ENCODE measurements around the gene IPO7. TPM values are rescaled to one million over a fixed set of nuclear protein-coding genes. Genes with fewer than 3 reads are reported as not detected.

IPO7 gene
- total and polyA plus RNA-seq, 2 of the 13 experiments (the other 11 are each of a cell fraction or from before 2014, with no cell fraction given) = 59.4 to 98.4 TPM

DNA sequence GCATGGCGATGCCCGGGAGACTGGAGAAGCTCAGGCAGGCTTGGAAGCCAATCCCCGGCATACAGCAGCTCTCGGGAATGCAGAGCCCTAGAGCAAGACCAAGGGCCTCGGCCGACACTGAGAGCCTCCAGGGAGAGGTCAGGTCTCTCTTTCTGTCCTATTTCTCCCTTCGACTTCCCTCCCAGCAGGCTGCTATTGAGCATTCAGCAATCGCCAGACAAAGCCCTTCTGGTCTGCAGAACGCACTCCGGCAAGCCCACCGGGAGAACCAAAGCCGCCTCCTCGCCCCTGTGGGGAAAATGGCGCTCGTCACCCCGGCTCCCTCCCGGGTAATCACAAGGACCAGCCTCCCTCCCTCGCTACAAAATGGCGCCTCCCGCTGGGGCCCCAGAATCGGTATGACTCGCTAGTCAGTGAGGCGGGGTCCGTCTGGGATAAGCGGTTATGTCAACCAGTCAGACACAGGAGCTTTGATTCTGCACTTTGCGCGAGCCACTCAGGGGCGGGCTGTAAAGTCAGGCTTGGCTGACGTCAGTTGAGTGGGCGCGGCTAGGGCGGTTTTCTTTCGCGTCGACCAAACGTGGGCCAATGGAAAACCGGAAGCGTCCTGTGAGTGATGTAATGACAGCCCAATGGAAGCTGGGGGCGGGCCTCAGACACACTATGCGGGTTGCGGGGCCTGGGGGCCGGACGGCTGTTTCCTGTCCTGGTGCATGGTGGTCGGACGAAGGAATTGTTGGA lies 76.0 kb downstream of the IPO7 start, which contains the start of gene ZNF143 (continued):
- TF ChIP-seq ZNF414 (CRISPR knock-in tag; IDR thresholded peaks at IDR 0.05) = no peak; the same call in 1 of the 2 replicates
- no peak for TF ChIP-seq ZNF619 (CRISPR knock-in tag; IDR thresholded peaks at IDR 0.05)
- no peak for TF ChIP-seq SOX5 (CRISPR knock-in tag; IDR thresholded peaks at IDR 0.05; ENCODE audit: borderline replicate concordance)
- peak; percentile 72 for TF ChIP-seq ELF1 (CRISPR knock-in tag; IDR thresholded peaks at IDR 0.05)
- TF ChIP-seq, protein P1, sequence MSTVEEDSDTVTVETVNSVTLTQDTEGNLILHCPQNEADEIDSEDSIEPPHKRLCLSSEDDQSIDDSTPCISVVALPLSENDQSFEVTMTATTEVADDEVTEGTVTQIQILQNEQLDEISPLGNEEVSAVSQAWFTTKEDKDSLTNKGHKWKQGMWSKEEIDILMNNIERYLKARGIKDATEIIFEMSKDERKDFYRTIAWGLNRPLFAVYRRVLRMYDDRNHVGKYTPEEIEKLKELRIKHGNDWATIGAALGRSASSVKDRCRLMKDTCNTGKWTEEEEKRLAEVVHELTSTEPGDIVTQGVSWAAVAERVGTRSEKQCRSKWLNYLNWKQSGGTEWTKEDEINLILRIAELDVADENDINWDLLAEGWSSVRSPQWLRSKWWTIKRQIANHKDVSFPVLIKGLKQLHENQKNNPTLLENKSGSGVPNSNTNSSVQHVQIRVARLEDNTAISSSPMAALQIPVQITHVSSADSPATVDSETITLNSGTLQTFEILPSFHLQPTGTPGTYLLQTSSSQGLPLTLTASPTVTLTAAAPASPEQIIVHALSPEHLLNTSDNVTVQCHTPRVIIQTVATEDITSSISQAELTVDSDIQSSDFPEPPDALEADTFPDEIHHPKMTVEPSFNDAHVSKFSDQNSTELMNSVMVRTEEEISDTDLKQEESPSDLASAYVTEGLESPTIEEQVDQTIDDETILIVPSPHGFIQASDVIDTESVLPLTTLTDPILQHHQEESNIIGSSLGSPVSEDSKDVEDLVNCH (CRISPR knock-in tag; IDR thresholded peaks at IDR 0.05) = no peak
- no peak for TF ChIP-seq BHLHE40 (IDR thresholded peaks at IDR 0.05; ENCODE audit: low read length)
- peak; percentile 84; the same call in 1 of the 2 replicates for TF ChIP-seq NCOR1 (IDR thresholded peaks at IDR 0.05; ENCODE audit: borderline replicate concordance, low read length)
- TF ChIP-seq ZNF256 (CRISPR knock-in tag; conservative IDR thresholded peaks at IDR 0.05) = peak; percentile 44; the same call in 1 of the 2 replicates
- TF ChIP-seq ZNF597 (CRISPR knock-in tag; IDR thresholded peaks at IDR 0.05) = no peak
- TF ChIP-seq, protein P2, sequence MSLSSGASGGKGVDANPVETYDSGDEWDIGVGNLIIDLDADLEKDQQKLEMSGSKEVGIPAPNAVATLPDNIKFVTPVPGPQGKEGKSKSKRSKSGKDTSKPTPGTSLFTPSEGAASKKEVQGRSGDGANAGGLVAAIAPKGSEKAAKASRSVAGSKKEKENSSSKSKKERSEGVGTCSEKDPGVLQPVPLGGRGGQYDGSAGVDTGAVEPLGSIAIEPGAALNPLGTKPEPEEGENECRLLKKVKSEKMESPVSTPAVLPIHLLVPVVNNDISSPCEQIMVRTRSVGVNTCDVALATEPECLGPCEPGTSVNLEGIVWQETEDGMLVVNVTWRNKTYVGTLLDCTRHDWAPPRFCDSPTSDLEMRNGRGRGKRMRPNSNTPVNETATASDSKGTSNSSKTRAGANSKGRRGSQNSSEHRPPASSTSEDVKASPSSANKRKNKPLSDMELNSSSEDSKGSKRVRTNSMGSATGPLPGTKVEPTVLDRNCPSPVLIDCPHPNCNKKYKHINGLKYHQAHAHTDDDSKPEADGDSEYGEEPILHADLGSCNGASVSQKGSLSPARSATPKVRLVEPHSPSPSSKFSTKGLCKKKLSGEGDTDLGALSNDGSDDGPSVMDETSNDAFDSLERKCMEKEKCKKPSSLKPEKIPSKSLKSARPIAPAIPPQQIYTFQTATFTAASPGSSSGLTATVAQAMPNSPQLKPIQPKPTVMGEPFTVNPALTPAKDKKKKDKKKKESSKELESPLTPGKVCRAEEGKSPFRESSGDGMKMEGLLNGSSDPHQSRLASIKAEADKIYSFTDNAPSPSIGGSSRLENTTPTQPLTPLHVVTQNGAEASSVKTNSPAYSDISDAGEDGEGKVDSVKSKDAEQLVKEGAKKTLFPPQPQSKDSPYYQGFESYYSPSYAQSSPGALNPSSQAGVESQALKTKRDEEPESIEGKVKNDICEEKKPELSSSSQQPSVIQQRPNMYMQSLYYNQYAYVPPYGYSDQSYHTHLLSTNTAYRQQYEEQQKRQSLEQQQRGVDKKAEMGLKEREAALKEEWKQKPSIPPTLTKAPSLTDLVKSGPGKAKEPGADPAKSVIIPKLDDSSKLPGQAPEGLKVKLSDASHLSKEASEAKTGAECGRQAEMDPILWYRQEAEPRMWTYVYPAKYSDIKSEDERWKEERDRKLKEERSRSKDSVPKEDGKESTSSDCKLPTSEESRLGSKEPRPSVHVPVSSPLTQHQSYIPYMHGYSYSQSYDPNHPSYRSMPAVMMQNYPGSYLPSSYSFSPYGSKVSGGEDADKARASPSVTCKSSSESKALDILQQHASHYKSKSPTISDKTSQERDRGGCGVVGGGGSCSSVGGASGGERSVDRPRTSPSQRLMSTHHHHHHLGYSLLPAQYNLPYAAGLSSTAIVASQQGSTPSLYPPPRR (CRISPR knock-in tag; IDR thresholded peaks at IDR 0.05; ENCODE audit: borderline replicate concordance) = no peak; the same call in 1 of the 2 replicates
- no peak for TF ChIP-seq MLX (CRISPR knock-in tag; IDR thresholded peaks at IDR 0.05)
- TF ChIP-seq ZNF83 (CRISPR knock-in tag; IDR thresholded peaks at IDR 0.05; ENCODE audit: borderline replicate concordance) = no peak; the same call in 1 of the 2 replicates
- no peak for TF ChIP-seq XBP1 (CRISPR knock-in tag; IDR thresholded peaks at IDR 0.05)
- peak; percentile 50; the same call in 1 of the 2 replicates for TF ChIP-seq TBX2 (CRISPR knock-in tag; IDR thresholded peaks at IDR 0.05; ENCODE audit: borderline replicate concordance)
- TF ChIP-seq NFIB (CRISPR knock-in tag; IDR thresholded peaks at IDR 0.05; ENCODE audit: borderline replicate concordance) = no peak
- no peak for TF ChIP-seq TCF12 (IDR thresholded peaks at IDR 0.05)
- TF ChIP-seq TCF12 (CRISPR knock-in tag; IDR thresholded peaks at IDR 0.05) = no peak
- TF ChIP-seq PPARG (CRISPR knock-in tag; conservative IDR thresholded peaks at IDR 0.05) = no peak
- TF ChIP-seq ZNF274 (CRISPR knock-in tag; IDR thresholded peaks at IDR 0.05) = peak; percentile 60; the same call in 1 of the 2 replicates
- no peak for TF ChIP-seq ZNF10 (CRISPR knock-in tag; IDR thresholded peaks at IDR 0.05; ENCODE audit: borderline replicate concordance, low read depth)

Data from HepG2 (cell line).